NB4 (cell line): ENCODE results near the gene FXYD1.

Experiments used
- DNase-seq: peaks from one replicate; pipeline ENCODE4 v3.0.0; 2010; ENCODE audit warnings: low read depth
- H3K4me3 ChIP-seq: one replicate; pipeline ENCODE4 v1.5.1; 2011; ENCODE audit warnings: mild to moderate bottlenecking, low read depth, low read length, moderate library complexity
- MYC ChIP-seq: IDR thresholded peaks from 2 replicates; pipeline ENCODE4 v1.6.1; 2011; ENCODE audit warnings: low read depth, low read length
- POLR2A ChIP-seq: IDR thresholded peaks from 2 replicates; pipeline ENCODE4 v1.6.1; 2011; ENCODE audit warnings: mild to moderate bottlenecking; ENCODE audit not compliant: insufficient read length; ENCODE audit errors: extremely low read depth
- TF ChIP-seq, protein P1 (sequence below): IDR thresholded peaks from 2 replicates; pipeline ENCODE4 v1.6.1; 2011; ENCODE audit warnings: low read depth, low read length
- TF ChIP-seq, protein P2 (sequence below): IDR thresholded peaks from one replicate; pipeline ENCODE4 v1.5.1; 2012; ENCODE audit warnings: low read depth, low read length

The FXYD1 gene

DNA sequence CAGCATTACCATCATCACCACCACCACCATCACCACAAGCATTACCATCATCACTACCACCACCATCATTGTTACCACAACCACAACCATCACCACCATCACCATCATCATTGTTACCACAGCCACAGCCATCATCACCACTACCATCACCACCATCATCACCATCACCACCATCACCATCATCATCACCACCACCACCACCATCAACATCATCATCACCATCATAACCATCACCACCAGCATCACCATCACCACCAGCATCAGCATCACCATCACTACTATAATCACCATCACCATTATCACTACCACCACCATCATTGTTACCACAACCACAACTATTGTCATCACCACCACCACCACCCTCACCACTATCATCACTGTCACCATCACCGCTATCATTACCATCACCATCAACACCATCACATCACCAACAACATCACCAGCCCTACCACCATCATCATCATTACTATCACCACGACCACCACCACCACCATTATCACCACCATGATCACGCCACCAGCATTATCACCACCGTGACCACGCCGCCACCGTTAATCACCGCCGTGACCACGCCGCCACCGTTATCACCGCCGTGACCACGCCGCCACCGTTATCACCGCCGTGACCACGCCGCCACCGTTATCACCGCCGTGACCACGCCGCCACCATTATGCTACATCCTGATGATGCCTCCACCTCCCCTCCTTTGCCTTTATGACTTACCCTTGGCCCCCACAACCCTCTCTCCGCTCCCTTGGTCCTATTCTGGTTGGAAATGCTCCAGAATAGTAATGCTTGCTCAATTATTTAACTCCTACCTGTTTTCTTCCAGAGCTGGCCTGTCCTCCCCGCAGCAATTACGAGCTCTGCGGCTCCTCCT, 33.0 kb upstream of the FXYD1 start:
- TF ChIP-seq, protein P1, sequence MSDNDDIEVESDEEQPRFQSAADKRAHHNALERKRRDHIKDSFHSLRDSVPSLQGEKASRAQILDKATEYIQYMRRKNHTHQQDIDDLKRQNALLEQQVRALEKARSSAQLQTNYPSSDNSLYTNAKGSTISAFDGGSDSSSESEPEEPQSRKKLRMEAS, result no peak
- TF ChIP-seq POLR2A (no peak), MYC (no peak)
- TF ChIP-seq, protein P2, sequence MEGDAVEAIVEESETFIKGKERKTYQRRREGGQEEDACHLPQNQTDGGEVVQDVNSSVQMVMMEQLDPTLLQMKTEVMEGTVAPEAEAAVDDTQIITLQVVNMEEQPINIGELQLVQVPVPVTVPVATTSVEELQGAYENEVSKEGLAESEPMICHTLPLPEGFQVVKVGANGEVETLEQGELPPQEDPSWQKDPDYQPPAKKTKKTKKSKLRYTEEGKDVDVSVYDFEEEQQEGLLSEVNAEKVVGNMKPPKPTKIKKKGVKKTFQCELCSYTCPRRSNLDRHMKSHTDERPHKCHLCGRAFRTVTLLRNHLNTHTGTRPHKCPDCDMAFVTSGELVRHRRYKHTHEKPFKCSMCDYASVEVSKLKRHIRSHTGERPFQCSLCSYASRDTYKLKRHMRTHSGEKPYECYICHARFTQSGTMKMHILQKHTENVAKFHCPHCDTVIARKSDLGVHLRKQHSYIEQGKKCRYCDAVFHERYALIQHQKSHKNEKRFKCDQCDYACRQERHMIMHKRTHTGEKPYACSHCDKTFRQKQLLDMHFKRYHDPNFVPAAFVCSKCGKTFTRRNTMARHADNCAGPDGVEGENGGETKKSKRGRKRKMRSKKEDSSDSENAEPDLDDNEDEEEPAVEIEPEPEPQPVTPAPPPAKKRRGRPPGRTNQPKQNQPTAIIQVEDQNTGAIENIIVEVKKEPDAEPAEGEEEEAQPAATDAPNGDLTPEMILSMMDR, result no peak

GRCh38 chr19:35106291-35106583, 32.4 kb upstream of the FXYD1 start:
- H3K4me3 ChIP-seq, result no peak overlapping the region
- no peak for DNase-seq
- TF ChIP-seq MYC, result no peak
- TF ChIP-seq, protein P1, result no peak
- TF ChIP-seq, protein P2, result no peak
- no peak for TF ChIP-seq POLR2A

More for the DNA sequence above, 33.0 kb upstream of the FXYD1 start:
- H3K4me3 ChIP-seq, result no peak overlapping the region
- DNase-seq, result no peak

DNA sequence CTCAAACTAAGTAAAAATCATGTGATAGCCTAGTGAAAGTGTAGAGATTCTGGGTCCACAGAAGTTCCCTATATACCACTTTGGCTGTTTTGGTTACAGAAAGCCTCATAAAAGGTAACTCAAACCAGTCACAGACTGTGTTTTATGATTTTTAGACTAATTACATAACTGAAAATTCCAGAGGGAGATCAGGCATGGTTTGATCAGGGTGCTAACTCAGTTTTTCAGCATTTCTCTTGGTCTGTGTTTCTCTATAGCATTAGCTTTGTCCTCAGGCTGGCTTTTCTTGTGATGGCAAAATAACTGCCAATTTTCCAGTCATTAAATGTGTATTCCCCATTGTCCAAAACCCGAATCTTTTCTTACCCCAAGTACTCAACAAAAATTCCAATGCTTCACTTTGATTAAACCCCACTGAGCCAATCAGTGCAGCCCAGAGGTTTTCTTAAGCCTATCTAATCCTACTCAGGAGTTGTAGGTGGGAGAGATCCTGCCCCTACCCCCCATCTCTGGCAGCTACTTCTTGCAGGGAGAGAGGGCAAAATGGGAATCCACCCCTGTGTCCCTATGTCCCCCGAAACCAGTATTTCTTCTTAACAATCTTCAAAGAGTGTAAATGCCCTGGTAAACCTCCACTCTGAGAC, 31.6 kb upstream of the FXYD1 start:
- TF ChIP-seq, protein P2, result no peak
- TF ChIP-seq, protein P1, result no peak
- TF ChIP-seq MYC, result no peak
- TF ChIP-seq POLR2A, result no peak
- no peak overlapping the region for H3K4me3 ChIP-seq

GRCh38 chr19:35107545-35107944, 31.1 kb upstream of the FXYD1 start:
- no peak for DNase-seq
- H3K4me3 ChIP-seq, result no peak overlapping the region
- TF ChIP-seq POLR2A (no peak), MYC (no peak)
- TF ChIP-seq, protein P1, result no peak
- TF ChIP-seq, protein P2, result no peak

More for the DNA sequence above, 31.6 kb upstream of the FXYD1 start:
- no peak for DNase-seq

- no peak for DNase-seq
- TF ChIP-seq, protein P1, result no peak
Observed at GRCh38 chr19:35108730-35109129, 29.9 kb upstream of the FXYD1 start.

More at GRCh38 chr19:35108730-35109129, 29.9 kb upstream of the FXYD1 start:
- no peak overlapping the region for H3K4me3 ChIP-seq
